Ovary (tissue), 9 donors: ENCODE results near the gene CFI. TPM values are rescaled to one million over a fixed set of nuclear protein-coding genes. Genes with fewer than 3 reads are reported as not detected.

Source experiments
- DNase-seq, 5 donors: peaks; one replicate each; pipeline ENCODE4 v3.0.0-alpha.2; 2019 to 2020
- H3K27ac ChIP-seq, 2 donors: fragments of 200-600 bp; one replicate each; pipeline versions ENCODE4 v1.5.1 to v1.8.0; 2019 to 2022
- H3K27me3 ChIP-seq: fragments of 200-600 bp; one replicate; pipeline ENCODE4 v1.8.0; 2022
- H3K36me3 ChIP-seq: fragments of 200-600 bp; sonication (generic); one replicate; pipeline ENCODE4 v1.5.1; 2019
- H3K4me1 ChIP-seq: one replicate; pipeline ENCODE4 v1.8.1; 2013; ENCODE audit warnings: mild to moderate bottlenecking, moderate library complexity; ENCODE audit not compliant: insufficient read depth
- H3K4me3 ChIP-seq: fragments of 200-600 bp; sonication (generic); one replicate; pipeline ENCODE4 v1.5.1; 2017
- H3K9me3 ChIP-seq, 2 donors: fragments of 200-600 bp in 1 of 2; sonication (generic) in 1 of 2; one replicate each; pipeline versions ENCODE4 v1.5.1 to v1.8.1; 2013 to 2019; ENCODE audit warnings: mild to moderate bottlenecking in 1 of 2, moderate library complexity in 1 of 2
- CTCF ChIP-seq, 3 donors: fragments of 450-650 bp in 2 of 3; fragments of 200-600 bp in 1 of 3; IDR thresholded peaks; one replicate each; pipeline versions ENCODE4 v1.5.1 to v1.8.0; 2016 to 2022; ENCODE audit warnings: antibody characterized with exemption in 3 of 3, mild to moderate bottlenecking in 1 of 3
- EP300 ChIP-seq: sonication (generic); formaldehyde crosslinking; IDR thresholded peaks from one replicate; pipeline ENCODE4 v1.6.1; 2017; ENCODE audit warnings: antibody characterized with exemption
- POLR2A ChIP-seq: fragments of 450-650 bp; IDR thresholded peaks from one replicate; pipeline ENCODE4 v1.6.1; 2017; ENCODE audit warnings: antibody characterized with exemption, mild to moderate bottlenecking, moderate library complexity
- WGBS, 3 donors: extraction: QIAGEN DNeasy Blood & Tissue Kit in 1 of 3; methylation state at CpG; one replicate each; pipeline versions ENCODE4 v1.1.5 to v1.1.7; 2013 to 2017; 5-methylcytosine and 5-hydroxymethylcytosine counted together
- intact Hi-C, 4 donors: fragments of 100-400 bp; cut with DNase I; formaldehyde crosslinking; loops; one replicate each; pipeline versions ENCODE4 v1.11.0 to v1.15.1; 2022 to 2023
- polyA plus RNA-seq, 2 donors: library from polyadenylated mRNA; stranded (reverse); fragments of 200-250 nt in 1 of 2; fragments of 350-450 nt in 1 of 2; fragmentation: Illumina TruSeq in 1 of 2; extraction: RNeasy Lipid Tissue Mini Kit (QIAGEN cat#74804) in 1 of 2; gene quantifications; one replicate each; pipeline ENCODE4 v1.2.3, GENCODE V29; 2013 to 2014
- total RNA-seq, 7 donors: library from RNA; depleted of rRNA in 2 of 7; stranded (reverse); fragments of >200 nt in 2 of 7; fragmentation: NEBNext Ultra II Directional in 3 of 7; extraction: Animal tissue kit (Norgen Biotek cat#: 25700) in 3 of 7; gene quantifications; one replicate each; pipeline versions ENCODE4 v1.1.0 to v1.2.4, GENCODE V29; 2016 to 2023
- donor health status: DM: no; HTN: no; CAD: no; lungs with moderate emphysema.
- donor health status: DM: no; HTN: no; CAD: no.
- donor health status: Bipolar disorder and iron deficiency.
- donor health status: DM: yes; HTN: yes; CAD: no.
- donor health status: DM: no; HTN: no; CAD: no.
- donor health status: DM: yes; HTN: yes; CAD: no.

The CFI gene
- total and polyA plus RNA-seq, 9 donors = 13.1 to 112 (median 38.2) TPM

GRCh38 chr4:109821185-109821584, 19.4 kb upstream of the CFI start:
- TF ChIP-seq EP300 (no peak), POLR2A (no peak), CTCF (IDR thresholded peaks at IDR 0.05) (no peak)
- no peaks in the 10 kb centered on the region for H3K27me3 ChIP-seq
- no peak for DNase-seq
- H3K36me3 ChIP-seq = no peaks in the 10 kb centered on the region
- H3K4me1 ChIP-seq = peaks cover 3% of the 10 kb centered on the region
- no peak overlapping the region for H3K4me3 ChIP-seq
- intact Hi-C loops = loop anchor here in 2 of 4 donors (5.0 to 10.0 kb wide), 2 partner anchors 116 to 399 kb away; partner anchors contain the start of gene CASP6 (in 1 of the 2)
- H3K27ac ChIP-seq = no peak overlapping the region
- WGBS, 3 donors = 57 to 67% (median 65%) methylated on average over 2 of the region's 2 CpGs
- H3K9me3 ChIP-seq = no peaks in the 10 kb centered on the region

- 53 to 74% (median 70%) methylated on average over 2 of the region's 2 CpGs for WGBS, 3 donors
- Histone ChIP-seq H3K4me1 (peaks cover 4% of the 10 kb centered on the region), H3K36me3 (no peaks in the 10 kb centered on the region), H3K4me3 (no peak overlapping the region), H3K9me3 (no peaks in the 10 kb centered on the region), H3K27me3 (no peaks in the 10 kb centered on the region), H3K27ac (no peak overlapping the region)
- intact Hi-C loops = loop anchor here in 2 of 4 donors (5.0 to 10.0 kb wide), 2 partner anchors 116 to 398 kb away; partner anchors contain the start of gene CASP6 (in 1 of the 2)
- TF ChIP-seq CTCF (IDR thresholded peaks at IDR 0.05) (no peak), POLR2A (no peak), EP300 (no peak)
- no peak for DNase-seq
Measured at GRCh38 chr4:109820563-109820962, 18.8 kb upstream of the CFI start.

GRCh38 chr4:109818268-109818667, 16.5 kb upstream of the CFI start:
- no peaks in the 10 kb centered on the region for H3K27me3 ChIP-seq
- H3K4me3 ChIP-seq = no peak overlapping the region
- H3K27ac ChIP-seq = no peak overlapping the region
- no peak for DNase-seq
- peaks cover 4% of the 10 kb centered on the region for H3K4me1 ChIP-seq
- H3K9me3 ChIP-seq = no peaks in the 10 kb centered on the region
- no peaks in the 10 kb centered on the region for H3K36me3 ChIP-seq
- 90 to 92% (median 91%) methylated on average over 4 of the region's 4 CpGs for WGBS, 3 donors
- intact Hi-C loops = loop anchor here in 2 of 4 donors (5.0 to 10.0 kb wide), 3 partner anchors 83 to 386 kb away; partner anchors contain the start of genes CASP6 (in 2 of the 2), PLA2G12A (in 1 of the 2) and SEC24B (in 1 of the 2)
- TF ChIP-seq POLR2A (no peak), CTCF (IDR thresholded peaks at IDR 0.05) (no peak), EP300 (no peak)

- H3K4me3 ChIP-seq = no peak overlapping the region
- no peaks in the 10 kb centered on the region for H3K9me3 ChIP-seq
- H3K27me3 ChIP-seq = no peaks in the 10 kb centered on the region
- H3K4me1 ChIP-seq = peaks cover 4% of the 10 kb centered on the region
- TF ChIP-seq EP300 = no peak
- TF ChIP-seq POLR2A = no peak
- TF ChIP-seq CTCF (IDR thresholded peaks at IDR 0.05) = no peak
- intact Hi-C loops = loop anchor here in 2 of 4 donors (5.0 to 10.0 kb wide), 3 partner anchors 82 to 385 kb away; partner anchors contain the start of genes CASP6 (in 2 of the 2), PLA2G12A (in 1 of the 2) and SEC24B (in 1 of the 2)
- H3K27ac ChIP-seq = no peak overlapping the region
- no peak for DNase-seq
- WGBS, 3 donors = 19 to 61% (median 22%) methylated on average over 1 of the region's 1 CpG
- H3K36me3 ChIP-seq = no peaks in the 10 kb centered on the region
Measured at GRCh38 chr4:109816894-109817293, 15.1 kb upstream of the CFI start.
